Stimulated activated CD4-positive, alpha-beta T cell treated with anti-CD3 and anti-CD28 coated beads, Interleukin-12 subunit alpha, Interleukin-12 subunit beta, amount 100 ng/mL, for 24 hours (primary cell): ENCODE measurements around the gene BORCS8.

Experiments used
- DNase-seq, 2 experiments: peaks; one replicate each; pipeline ENCODE4 v3.0.0-alpha.2; 2020; ENCODE audit warnings: low read depth in 2 of 2

The BORCS8 gene

DNA sequence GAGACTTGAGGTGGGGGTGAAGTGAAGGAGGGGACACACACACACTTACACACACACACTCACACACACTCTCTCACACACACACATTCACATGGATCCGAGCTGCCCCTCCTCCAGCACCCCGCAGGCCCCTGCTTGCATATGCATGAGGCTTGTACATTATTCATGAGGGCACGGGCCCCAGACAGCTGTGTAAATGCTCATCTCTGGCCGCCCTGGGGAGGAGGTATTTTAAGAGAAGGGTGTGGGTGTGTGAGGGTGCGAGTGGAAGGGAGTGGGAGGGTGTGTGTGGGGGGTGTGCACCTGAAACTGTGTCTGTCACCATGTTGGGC, 22.2 kb upstream of the BORCS8 start:
- no peak for DNase-seq

DNA sequence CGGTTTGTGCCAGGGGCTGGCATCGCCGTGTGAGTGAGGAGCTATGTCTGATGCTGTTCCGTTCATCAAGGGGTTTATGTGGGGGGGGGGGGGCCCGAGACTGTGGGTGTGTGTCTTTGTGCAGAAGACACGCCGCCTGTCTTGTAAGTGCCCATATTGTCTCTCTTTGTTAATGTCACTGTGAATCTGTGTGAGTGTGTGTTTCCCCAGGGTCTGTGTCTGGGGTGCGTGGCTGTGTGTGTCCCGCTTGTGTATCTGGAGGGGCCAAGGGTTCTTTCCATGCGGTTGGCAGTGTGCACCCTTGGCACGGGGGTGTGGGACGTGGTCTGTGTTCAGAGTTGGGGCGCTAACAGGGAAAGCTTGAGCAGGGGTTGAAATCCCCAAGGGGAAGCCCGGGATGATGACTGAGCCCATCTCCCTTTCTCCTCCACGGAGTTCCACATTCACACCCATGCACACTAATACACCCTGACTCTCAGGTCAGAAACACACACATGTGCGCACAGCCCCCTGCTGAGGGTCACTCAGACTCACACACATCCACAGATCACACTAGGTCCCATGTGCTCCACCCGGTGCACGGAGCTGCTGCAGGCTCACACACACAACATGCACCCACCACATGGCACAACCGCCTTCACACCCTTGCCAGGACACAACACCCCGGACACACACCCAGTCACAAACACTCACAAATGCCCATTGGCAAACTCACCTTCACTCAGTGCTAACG, 21.6 kb upstream of the BORCS8 start:
- no peak for DNase-seq

DNA sequence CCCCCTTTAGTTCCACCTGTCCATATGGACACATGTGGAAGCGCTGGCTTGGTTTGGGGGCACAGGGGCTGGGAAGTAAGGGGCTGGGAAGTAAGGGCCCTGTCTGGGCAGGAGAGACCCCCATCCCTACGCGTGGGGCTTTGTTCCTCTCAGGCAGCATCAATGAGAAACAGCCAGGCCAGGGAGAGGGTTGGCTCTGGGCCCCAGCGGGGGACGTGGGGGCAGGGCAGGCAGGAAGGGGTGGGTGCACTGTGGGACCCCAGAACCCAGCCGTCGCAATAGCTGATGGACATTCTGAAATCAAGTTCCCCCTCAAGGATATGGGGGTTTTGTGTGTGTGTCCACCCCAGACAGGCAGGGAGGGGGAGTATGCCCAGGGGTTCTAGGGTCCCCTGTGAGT, 21.0 kb upstream of the BORCS8 start:
- no peak for DNase-seq

DNA sequence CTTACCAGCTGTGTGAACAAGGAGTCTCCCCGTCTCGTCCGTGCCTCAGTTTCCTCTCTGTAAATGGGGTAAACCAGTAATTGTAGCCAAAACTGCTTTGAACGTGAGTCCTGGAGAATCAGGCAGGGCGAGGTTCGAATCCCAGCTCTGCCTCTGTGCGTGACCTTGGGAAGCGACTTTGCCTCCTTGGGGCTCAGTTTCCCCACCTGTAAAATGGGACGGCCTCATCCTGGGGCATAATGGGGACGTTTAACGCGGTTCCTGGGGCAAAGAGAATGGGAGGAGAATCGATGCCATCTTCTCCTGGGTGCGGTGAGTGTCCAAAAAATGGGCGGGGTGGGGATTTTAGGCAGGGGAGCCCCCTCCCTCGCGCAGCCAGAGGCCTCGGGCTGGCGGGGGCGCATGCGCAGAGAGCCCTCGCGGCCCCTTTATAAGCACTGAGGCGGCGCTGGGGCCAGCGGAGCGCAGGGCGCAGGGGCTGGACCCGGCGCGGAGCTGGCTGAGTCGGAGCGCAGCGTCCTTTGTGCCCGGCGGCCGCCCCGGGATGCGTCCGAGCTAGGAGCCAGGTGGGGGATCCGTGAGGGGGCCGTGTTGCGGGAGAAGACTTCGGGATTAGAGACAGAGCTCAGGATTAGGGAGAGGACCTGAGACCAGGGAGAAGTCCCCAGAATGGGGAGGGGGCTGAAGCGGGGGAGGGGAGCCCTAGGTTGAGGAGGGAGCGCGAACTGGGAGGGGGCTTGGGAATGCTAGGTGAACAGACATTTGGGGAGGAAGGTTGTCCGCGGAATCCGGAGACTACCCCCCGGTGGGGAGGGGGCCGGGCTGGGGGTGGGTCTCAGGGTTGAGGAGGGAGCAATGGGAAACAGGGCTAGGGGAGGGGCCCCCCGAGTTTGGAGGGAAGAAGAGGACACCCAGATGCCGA, 19.8 kb upstream of the BORCS8 start, which contains the start of gene NCAN:
Gene NCAN, plus strand, starts transcription at position 460 of the 922 bp plus-strand sequence. CDS start 4,996 bp downstream, outside the sequence.
- no peak for DNase-seq

DNA sequence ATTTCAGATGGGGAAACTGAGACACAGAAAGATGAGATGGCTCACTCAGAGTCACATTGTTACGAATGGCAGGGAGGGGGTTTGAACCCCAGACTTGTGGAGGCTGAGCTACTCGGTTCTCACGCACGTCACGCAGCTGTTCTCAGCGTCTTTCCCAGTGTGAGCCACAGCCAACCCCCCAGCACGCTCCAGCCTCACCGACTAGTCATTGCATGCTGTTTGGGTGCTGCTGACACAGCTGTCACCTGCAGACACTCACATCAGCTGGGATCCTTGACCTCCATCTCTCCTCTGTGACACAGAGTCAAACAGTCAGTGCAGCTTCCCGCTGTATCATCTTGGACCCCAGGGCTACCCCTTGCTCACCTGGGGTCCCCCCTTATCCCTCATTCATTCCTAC, 17.4 kb upstream of the BORCS8 start:
- no peak for DNase-seq

DNA sequence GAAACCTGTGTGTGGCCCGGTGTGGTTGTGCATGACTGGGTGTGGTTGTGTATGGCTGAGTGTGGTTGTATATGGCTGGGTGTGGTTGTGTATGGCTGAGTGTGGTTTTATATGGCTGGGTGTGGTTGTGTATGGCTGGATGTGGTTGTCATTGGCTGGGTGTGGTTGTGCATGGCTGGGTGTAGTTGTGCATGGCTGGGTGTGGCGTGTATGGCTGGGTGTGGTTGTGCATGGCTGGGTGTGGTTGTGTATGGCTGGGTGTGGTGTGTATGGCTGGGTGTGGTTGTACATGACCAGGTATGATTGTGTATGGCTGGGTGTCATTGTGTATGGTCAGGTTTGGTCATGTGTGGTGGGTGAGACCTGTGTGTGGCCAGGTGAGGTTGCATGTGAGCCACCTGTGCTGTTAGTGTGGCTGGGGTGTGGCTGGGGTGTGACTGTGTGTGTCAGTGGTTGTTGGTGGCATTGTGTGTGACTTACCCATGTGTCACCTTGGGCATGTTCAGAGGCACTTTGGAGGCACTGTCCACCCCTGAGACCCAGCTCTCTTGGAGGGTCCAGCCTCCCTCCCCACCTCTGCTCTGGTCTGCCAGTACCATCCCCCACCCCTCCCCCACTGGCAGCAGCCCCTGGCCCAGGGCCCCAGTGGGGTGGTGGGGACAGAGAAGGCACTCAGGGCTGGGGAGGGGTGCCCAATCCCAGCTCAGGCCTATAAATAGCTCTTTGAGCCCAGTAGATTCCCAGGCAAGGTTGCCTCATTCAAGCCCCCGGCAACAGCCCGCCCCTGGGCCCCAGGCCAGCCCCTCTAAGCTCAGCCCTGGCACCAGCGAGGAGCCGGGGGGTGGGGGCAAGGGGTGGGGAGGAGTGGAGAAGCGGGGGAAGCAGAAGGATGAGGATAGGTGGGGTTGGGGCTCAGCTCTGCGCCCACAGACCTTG, 16.0 kb upstream of the BORCS8 start:
- no peak for DNase-seq

DNA sequence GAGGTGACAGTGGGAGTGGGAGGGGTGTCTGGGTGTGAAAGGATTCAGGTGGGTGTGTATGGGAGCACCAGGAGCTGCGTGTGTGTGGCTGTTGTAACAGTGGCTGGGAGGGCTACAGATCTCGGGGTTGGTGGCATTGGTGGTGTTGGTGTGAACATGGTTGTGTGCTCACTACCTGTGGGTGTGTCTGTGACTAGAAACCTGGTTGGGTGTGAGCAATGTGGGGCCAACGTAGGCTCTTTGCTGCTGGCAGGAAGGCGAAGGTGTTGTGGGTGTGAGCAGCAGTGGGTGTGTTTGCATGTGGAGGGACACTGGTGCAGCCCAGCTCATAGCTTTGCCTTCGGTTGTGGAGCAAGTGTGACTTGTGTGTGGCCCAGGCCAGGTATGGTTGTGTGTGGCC, 15.0 kb upstream of the BORCS8 start:
- DNase-seq: no peak

DNA sequence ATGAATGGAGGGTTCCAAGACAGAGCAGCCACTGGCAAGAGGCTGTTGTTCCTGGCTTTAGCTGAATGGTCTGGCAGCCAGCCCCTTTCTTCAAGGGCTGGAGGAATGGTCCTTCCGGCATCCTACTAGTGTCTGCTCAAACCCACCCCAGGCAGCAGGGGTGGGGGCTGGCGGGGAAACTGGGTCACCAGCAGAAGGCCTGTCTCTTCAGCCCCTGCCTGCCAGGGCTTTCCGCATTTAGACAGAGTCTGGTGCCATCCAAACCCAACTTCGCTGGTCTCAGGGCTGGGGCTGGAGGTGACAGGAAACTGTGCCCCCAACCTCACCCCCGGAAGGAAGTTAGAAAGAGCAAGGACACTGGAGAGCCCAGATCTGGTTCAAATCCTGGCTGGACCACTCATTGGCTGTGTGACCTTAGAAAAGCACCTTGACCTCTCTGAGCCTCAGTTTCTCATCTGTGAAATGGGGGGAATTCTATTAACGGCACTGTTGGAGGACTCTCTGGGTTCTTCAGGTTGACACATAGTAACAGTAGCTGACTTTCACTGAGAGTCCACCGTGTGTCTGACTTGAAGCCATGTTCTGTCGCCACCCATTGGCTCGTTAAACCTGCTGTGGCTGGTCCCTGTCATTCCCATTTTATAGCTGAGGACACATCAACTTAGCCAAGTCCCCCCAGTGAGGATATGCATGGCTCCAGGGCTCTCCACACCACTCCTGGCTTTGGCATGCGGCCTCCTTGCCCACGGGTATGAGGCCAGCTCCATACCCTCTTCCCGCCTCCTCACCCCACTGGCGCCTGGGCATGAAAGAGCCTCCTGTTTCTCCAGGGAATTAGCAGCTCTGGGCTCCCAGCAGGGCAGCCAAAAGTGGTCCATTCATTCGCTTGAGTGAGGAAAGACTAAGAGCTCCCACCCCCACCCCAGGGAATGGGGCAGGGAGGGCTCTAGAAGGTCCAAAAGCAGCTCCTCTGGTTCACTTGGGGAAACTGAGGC, 13.8 kb upstream of the BORCS8 start:
- DNase-seq: no peak

DNA sequence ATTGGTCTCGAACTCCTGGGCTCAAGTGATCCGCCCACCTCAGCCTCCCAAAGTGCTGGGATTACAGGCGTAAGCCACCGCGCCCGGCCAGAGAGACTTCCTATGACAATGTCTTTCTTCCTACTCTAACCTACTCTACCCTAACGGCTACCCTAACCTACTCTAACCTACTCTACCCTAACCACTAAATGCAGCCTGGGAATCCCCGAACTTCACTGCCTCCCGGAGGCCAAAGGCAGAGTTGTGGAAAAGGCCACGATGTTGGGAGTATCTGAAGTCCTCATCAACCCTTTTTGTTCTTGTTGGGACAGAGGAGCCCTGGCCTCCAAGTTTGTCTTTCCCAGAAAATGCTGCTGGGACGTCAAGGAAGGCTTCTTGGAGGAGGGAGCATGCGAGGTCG, 12.2 kb upstream of the BORCS8 start:
- no peak for DNase-seq

DNA sequence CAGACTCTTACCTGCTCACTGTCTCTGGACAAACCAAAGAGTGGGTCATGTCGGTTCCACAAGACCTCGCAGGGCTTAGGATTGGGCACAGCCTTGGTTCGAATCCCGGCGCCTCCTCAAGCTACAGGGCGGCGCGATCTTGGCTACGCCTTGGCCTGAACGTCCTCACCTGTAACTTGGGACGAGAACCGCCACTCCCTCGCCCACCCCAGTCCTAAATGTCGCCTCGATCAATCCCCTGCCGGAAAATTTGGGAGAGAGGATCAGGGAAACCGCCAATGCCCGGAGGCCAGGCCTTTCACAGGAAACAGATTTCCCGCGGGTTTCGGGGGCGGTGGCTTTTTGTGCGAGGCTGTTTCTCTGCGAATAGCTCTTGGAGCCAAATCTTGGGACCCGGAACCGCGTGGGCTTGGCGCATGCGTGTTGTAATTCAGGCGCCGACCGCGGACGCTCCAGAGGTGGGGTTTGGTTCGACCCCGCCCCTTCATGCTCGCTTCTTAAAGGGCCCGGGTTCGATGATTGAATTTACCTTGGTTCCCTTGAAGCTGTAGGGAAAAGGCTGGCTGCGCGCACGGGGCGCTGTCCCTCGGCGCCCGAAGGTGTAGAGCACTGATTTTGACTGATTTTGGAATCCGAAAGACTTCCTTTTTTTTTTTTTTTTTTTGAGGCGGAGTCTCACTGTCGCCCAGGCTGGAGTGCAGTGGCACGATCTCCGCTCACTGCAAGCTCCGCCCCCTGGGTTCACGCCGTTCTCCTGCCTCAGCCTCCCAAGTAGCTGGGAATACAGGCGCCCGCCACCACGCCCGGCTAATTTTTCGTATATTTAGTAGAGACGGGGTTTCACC, 11.3 kb upstream of the BORCS8 start, which contains the start of gene NR2C2AP:
Gene NR2C2AP, minus strand, starts transcription at position 403 of the 845 bp plus-strand sequence. Its CDS starts 354 bp downstream, at position 49.
- peak; percentile 87 to 93 for DNase-seq

DNA sequence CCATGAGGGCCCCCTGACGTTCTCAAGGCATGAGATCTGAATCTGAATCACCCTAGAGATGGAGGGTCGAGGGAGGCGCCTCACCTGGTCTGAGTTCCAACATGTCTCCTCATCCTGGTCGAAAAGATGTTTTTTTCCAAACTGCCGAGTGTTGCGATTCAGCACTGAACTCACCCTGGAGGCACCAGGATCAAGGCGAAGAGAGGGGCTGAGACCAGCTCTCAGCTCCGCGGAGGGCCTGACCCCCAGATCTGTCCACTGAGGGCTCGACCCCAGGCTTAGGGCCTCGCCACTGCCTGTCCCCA, 10.7 kb upstream of the BORCS8 start:
- no peak for DNase-seq

DNA sequence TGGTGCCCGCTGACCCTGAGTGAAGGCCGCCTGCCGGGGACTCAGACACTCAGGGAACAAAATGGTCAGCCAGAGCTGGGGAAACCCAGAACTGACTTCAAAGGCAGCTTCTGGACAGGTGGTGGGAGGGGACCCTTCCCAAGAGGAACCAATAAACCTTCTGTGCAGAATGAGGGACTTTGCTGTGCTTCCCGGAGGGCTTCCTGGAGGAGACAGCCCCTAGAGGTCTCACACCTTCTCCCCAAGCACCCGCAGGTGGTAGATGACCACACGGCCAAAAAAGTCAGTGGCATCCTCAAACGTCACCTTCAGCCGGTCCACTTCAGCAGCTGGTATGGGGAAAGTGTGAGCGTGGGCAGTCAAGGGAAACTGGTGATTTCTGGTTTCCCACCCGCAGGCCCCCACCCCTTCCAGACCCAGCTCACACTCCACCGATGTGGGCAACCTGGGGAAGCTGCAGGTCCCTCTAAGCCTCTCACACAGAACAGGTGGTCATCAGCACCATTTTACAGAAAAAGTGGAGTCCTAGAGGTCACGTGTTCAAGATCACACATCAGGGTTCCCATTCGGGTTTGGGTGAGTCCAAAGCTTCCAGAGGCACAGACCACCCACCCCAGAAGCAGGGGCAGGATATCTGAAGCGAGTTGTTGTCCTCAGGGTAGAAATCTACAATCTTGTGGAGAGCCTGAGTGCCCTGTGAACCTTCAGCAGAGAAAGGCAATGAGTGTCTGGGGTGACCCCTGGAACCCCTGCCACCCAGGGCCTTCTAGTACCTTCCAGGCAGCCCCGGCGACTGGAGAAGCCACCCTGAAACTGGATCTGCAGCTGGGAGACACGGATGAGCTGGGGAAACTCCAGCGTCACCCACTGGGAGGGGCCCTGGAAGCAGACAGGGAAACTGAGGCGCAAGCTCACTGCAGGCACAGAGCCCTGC, 10.0 kb upstream of the BORCS8 start:
- DNase-seq: no peak

DNA sequence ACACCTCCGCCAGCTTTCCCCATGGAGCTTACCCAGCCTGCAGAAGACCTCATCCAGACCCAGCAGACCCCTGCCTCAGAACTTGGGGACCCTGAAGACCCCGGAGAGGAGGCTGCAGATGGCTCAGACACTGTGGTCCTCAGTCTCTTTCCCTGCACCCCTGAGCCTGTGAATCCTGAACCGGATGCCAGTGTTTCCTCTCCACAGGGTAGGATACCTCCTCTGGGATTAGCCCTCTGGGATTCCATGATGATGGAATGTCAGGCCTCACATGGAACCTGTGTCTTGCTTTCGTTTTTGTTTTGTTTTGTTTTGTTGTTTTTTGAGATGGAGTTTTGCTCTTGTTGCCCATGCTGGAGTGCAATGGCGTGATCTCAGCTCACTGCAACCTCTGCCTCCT, 2.0 kb upstream of the BORCS8 start:
- no peak for DNase-seq

DNA sequence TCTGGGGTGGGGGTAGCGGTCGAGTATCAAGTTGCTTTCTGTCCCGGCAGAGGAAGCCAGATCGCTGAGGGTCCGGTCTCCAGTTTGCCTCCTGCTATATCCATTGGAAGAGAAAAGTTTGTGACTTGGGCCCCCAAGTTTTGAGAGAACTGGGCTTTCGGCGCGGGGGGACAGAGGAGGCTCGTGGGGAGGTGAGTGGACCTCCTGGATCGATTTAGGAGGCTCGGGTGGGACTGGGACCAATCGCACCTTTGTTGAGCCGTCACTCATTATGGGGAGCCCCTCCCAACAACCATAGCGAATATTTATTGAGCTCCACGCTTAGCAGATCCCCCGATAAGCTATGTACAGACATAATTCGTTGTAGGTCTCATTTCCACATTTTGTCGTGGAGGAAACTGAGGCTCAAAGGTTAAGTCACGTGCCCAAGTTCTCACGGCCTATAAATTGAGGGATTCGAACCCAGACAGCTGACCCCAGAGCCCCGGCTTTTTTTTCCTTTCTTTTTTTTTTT, 1.0 kb upstream of the BORCS8 start:
- no peak for DNase-seq

DNA sequence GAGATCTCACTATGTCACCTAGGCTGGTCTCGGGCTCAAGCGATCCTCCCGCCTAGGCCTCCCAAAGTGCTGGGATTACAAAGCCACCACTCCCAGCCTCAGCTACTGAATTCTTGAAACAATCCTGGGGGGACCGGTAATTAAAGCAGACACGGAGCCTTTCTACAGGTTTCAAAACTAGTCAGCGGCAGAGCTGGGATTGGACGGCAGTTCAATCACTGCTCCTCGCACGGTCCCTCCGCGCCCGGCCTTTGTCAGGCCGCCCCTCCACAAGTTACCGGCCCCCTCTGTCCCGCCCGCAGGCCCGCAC, 229 bp downstream of the BORCS8 start:
- DNase-seq: no peak

DNA sequence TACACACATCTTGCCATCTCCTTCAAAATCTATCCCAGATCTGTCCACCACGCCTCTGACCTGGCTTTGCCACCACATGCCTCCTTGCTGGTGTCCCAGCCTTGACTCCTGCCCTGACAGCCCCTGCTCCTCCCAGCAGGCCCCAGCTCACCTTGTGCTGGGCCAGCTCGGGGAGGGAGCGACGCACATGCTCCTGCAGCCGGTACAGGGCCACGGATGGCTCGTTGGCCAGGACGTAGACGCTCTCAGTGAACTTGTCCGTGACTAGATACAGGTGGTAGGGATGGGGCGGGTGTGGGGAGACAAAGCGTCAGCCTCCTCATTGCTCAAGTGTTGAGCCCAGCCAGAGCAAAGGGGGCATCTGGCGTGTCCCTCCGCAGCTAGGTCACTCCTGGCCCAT, 5.2 kb downstream of the BORCS8 start:
- DNase-seq: no peak

DNA sequence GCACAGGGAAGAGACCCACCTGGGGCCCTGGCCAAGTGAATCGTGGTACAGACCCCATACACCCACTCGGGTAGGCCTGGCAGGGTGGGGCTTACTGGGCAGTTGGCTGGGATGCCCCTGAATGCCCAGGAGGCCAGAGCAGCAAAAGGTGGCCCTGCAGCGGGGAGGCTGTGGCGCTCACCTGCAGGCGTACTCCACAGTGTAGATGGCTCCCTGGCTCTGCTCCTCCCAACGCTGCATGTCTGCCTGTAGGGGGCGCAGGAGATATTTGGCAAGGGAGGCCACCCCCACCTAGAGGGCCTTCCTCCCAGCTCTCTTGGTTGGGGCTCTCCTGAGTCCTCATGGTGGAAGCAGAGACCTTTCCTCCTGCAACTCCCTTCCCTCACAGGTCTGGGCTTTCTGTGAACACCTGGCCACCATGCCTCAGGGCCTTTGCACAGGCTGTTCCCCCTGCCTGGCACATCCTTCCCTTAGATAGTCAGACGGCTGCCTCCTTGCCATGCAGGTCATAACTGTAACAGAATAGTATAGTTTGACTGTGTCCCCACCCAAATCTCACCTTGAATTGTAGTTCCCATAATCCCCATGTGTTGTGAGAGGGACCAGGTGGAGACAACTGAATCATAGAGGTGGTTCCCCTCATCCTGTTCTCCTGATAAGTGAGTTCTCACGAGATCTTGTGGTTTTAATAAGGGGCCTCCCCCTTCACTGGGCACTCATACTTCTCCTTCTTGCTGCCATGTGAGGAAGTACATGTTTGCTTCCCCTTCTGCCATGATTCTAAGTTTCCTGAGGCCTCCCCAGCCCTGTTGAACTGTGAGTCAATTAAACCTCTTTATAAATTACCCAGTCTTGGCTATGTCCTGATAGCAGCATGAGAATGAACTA, 5.9 kb downstream of the BORCS8 start:
- peak; percentile 37 to 45 for DNase-seq
